H1 (cell line): Measurements from ENCODE around the gene SLC2A11. TPM values are rescaled to one million over a fixed set of nuclear protein-coding genes. Genes with fewer than 3 reads are reported as not detected.

Experiments used
- CTCF ChIA-PET: fragments of 300-600 bp; sonication (Branson Sonifier 250); formaldehyde crosslinking; loops from one replicate; lab custom pipeline; 2021; ENCODE audit not compliant: partially characterized antibody; lab: Charles Lee
- POLR2A ChIA-PET: fragments of 300-600 bp; sonication (Branson Sonifier 250); formaldehyde crosslinking; loops from one replicate; lab custom pipeline; 2021; ENCODE audit warnings: inconsistent platforms; ENCODE audit not compliant: partially characterized antibody; lab: Charles Lee
- DNase-seq, 2 experiments: peaks; one replicate each; pipeline versions ENCODE4 v3.0.0 to v3.0.0-alpha.2; 2010 to 2022; ENCODE audit warnings: low spot score in 2 of 2, low read depth in 1 of 2, mixed read lengths in 1 of 2
- FAIRE-seq: peaks from 2 replicates; lab custom pipeline; 2011; peaks lifted over from hg19 to GRCh38; lab: Jason Lieb, UNC
- H2AFZ ChIP-seq: 2 replicates; pipeline ENCODE4 v1.8.1; 2012; ENCODE audit warnings: low read length, inconsistent platforms
- H2AK5ac ChIP-seq: 2 replicates; pipeline ENCODE4 v1.6.1; 2013; ENCODE audit warnings: low read depth, low read length
- H2BK120ac ChIP-seq: replicated peaks from 2 replicates; pipeline ENCODE3; 2013; ENCODE audit warnings: low read depth, low read length, inconsistent platforms
- H2BK12ac ChIP-seq: 2 replicates; pipeline ENCODE4 v1.6.1; 2013; ENCODE audit warnings: low read depth, low read length
- H2BK15ac ChIP-seq: 2 replicates; pipeline ENCODE4 v1.6.1; 2013; ENCODE audit warnings: low read length
- H2BK20ac ChIP-seq: 2 replicates; pipeline ENCODE4 v1.6.1; 2013; ENCODE audit warnings: low read length
- H2BK5ac ChIP-seq: 2 replicates; pipeline ENCODE4 v1.6.1; 2013; ENCODE audit warnings: low read depth, low read length
- H3K14ac ChIP-seq: 2 replicates; pipeline ENCODE4 v1.6.1; 2013; ENCODE audit warnings: inconsistent platforms; ENCODE audit not compliant: insufficient read length
- H3K18ac ChIP-seq: 2 replicates; pipeline ENCODE4 v1.6.1; 2013; ENCODE audit warnings: low read length; ENCODE audit errors: extremely low read depth
- H3K23ac ChIP-seq: 2 replicates; pipeline ENCODE4 v1.6.1; 2013; ENCODE audit warnings: inconsistent platforms; ENCODE audit not compliant: insufficient read length
- H3K23me2 ChIP-seq: 2 replicates; pipeline ENCODE4 v1.6.1; 2013; ENCODE audit warnings: low read depth, low read length
- H3K27ac ChIP-seq: 2 replicates; pipeline ENCODE4 v1.6.1; 2011; ENCODE audit warnings: low read depth, low read length, inconsistent platforms
- H3K27me3 ChIP-seq, 4 experiments: replicated peaks in 1 of 4; 1 replicate in 1 of 4; 2 replicates in 3 of 4; pipeline versions ENCODE4 v1.6.1 to v1.8.1; 2011 to 2013; ENCODE audit warnings: low read length in 3 of 4, mild to moderate bottlenecking in 3 of 4, inconsistent platforms in 2 of 4, mixed read lengths in 2 of 4, moderate library complexity in 1 of 4; ENCODE audit not compliant: control insufficient read depth in 3 of 4, insufficient read depth in 3 of 4; ENCODE audit errors: extremely low read depth in 1 of 4
- H3K36me3 ChIP-seq, 4 experiments: 2 replicates each; pipeline versions ENCODE4 v1.6.1 to v1.8.1; 2011 to 2013; ENCODE audit warnings: mild to moderate bottlenecking in 4 of 4, low read length in 3 of 4, moderate library complexity in 2 of 4, control low read depth in 1 of 4, inconsistent platforms in 1 of 4; ENCODE audit not compliant: insufficient read depth in 4 of 4, control insufficient read depth in 2 of 4
- H3K4ac ChIP-seq: replicated peaks from 2 replicates; pipeline ENCODE3; 2013; ENCODE audit warnings: low read length, low read depth, mixed read lengths, inconsistent platforms; ENCODE audit not compliant: insufficient read length
- H3K4me1 ChIP-seq, 4 experiments: replicated peaks in 1 of 4; 1 replicate in 1 of 4; 2 replicates in 3 of 4; pipeline versions ENCODE4 v1.6.1 to v1.8.1; 2011 to 2013; ENCODE audit warnings: low read length in 3 of 4, inconsistent platforms in 2 of 4, mixed read lengths in 1 of 4; ENCODE audit not compliant: insufficient read depth in 4 of 4, control insufficient read depth in 3 of 4
- H3K4me2 ChIP-seq, 2 experiments: 2 replicates each; pipeline versions ENCODE4 v1.6.1 to v1.8.1; 2011 to 2013; ENCODE audit warnings: low read depth in 2 of 2, low read length in 2 of 2, control low read depth in 1 of 2, inconsistent platforms in 1 of 2, mild to moderate bottlenecking in 1 of 2; ENCODE audit not compliant: insufficient read depth in 1 of 2
- H3K4me3 ChIP-seq, 4 experiments: fragments of 200-600, 300-600 bp in 1 of 4; sonication (generic), shearing (Covaris generic), sonication (Bioruptor Twin) in 1 of 4; 2 replicates each; pipeline versions ENCODE4 v1.5.1 to v1.8.1; 2011 to 2016; ENCODE audit warnings: low read length in 4 of 4, low read depth in 3 of 4, control low read depth in 2 of 4, inconsistent platforms in 2 of 4, mild to moderate bottlenecking in 2 of 4, mixed read lengths in 1 of 4, moderate library complexity in 1 of 4; ENCODE audit not compliant: insufficient read depth in 2 of 4; ENCODE audit errors: extremely low read depth in 1 of 4
- H3K56ac ChIP-seq: replicated peaks from 2 replicates; pipeline ENCODE3; 2013; ENCODE audit warnings: low read depth, mild to moderate bottlenecking, mixed read lengths, low read length, inconsistent platforms; ENCODE audit not compliant: insufficient read length
- H3K79me1 ChIP-seq: 2 replicates; pipeline ENCODE4 v1.6.1; 2013; ENCODE audit warnings: low read depth, low read length, control low read depth
- H3K79me2 ChIP-seq, 2 experiments: 2 replicates each; pipeline versions ENCODE4 v1.6.1 to v1.8.1; 2012 to 2013; ENCODE audit warnings: low read length in 2 of 2, mild to moderate bottlenecking in 2 of 2, inconsistent platforms in 1 of 2; ENCODE audit not compliant: insufficient read depth in 2 of 2, control insufficient read depth in 1 of 2
- H3K9ac ChIP-seq, 4 experiments: replicated peaks in 1 of 4; 1 replicate in 1 of 4; 2 replicates in 3 of 4; pipeline versions ENCODE4 v1.6.1 to v1.8.1; 2011 to 2013; ENCODE audit warnings: low read depth in 3 of 4, low read length in 3 of 4, control low read depth in 2 of 4, mild to moderate bottlenecking in 2 of 4, moderate library complexity in 2 of 4, inconsistent platforms in 1 of 4; ENCODE audit errors: extremely low read depth in 1 of 4
- H3K9me3 ChIP-seq, 2 experiments: 2 replicates each; pipeline versions ENCODE4 v1.6.1 to v1.8.1; 2012 to 2013; ENCODE audit warnings: mild to moderate bottlenecking in 2 of 2, moderate library complexity in 2 of 2, control low read depth in 1 of 2, inconsistent platforms in 1 of 2, low read depth in 1 of 2, low read length in 1 of 2, mixed read lengths in 1 of 2; ENCODE audit not compliant: insufficient read depth in 2 of 2
- H4K20me1 ChIP-seq, 2 experiments: replicated peaks in 1 of 2; 2 replicates each; pipeline versions ENCODE3 to v1.8.1; 2011 to 2013; ENCODE audit warnings: inconsistent platforms in 2 of 2, low read length in 2 of 2, mild to moderate bottlenecking in 1 of 2; ENCODE audit not compliant: insufficient read depth in 2 of 2, control insufficient read depth in 1 of 2
- H4K5ac ChIP-seq: 2 replicates; pipeline ENCODE4 v1.6.1; 2013; ENCODE audit warnings: low read length, low read depth, mixed read lengths, inconsistent platforms; ENCODE audit not compliant: insufficient read length
- H4K8ac ChIP-seq: 2 replicates; pipeline ENCODE4 v1.8.0; 2013; ENCODE audit warnings: mild to moderate bottlenecking, moderate library complexity, low read length, inconsistent platforms; ENCODE audit not compliant: insufficient read depth; ENCODE audit errors: extremely low read depth
- H4K91ac ChIP-seq: replicated peaks from 2 replicates; pipeline ENCODE3; 2013; ENCODE audit warnings: low read length, mixed read lengths, inconsistent platforms; ENCODE audit not compliant: insufficient read length
- BACH1 ChIP-seq: IDR thresholded peaks from 2 replicates; pipeline ENCODE4 v1.6.1; 2012; ENCODE audit warnings: low read length, improper control_type of control experiment
- CTCF ChIP-seq, 3 experiments: IDR thresholded peaks; 1 replicate in 2 of 3; 2 replicates in 1 of 3; pipeline versions ENCODE4 v1.5.1 to v1.6.1; 2011; ENCODE audit warnings: low read length in 3 of 3, mild to moderate bottlenecking in 3 of 3, inconsistent platforms in 2 of 3, low read depth in 1 of 3, moderate library complexity in 1 of 3; ENCODE audit not compliant: insufficient read depth in 1 of 3; ENCODE audit errors: control extremely low read depth in 1 of 3
- SUZ12 ChIP-seq: fragments of 200-600 bp; sonication (generic); IDR thresholded peaks from 2 replicates; pipeline ENCODE4 v1.6.1; 2012; ENCODE audit warnings: mild to moderate bottlenecking, inconsistent platforms, low read length, moderate library complexity, mixed read lengths
- WGBS, 2 experiments: shearing (Covaris generic) in 1 of 2; methylation state at CpG; one replicate each; pipeline versions ENCODE4 v1.1.6 to v1.1.7; 2013 to 2015; ENCODE audit warnings: low lambda C conversion rate in 2 of 2, mixed read lengths in 2 of 2, inconsistent platforms in 1 of 2, low coverage in 1 of 2, missing lambda C conversion rate in 1 of 2; ENCODE audit not compliant: insufficient replicate concordance in 2 of 2, insufficient coverage in 1 of 2, insufficient read length in 1 of 2; ENCODE audit errors: extremely low coverage in 1 of 2, missing lambda C conversion rate in 1 of 2; 5-methylcytosine and 5-hydroxymethylcytosine counted together
- polyA plus RNA-seq, 7 experiments: library from polyadenylated mRNA; depleted of rRNA in 3 of 7; stranded (reverse) in 5 of 7; unstranded in 2 of 7; fragments of >200 nt in 5 of 7; fragments of 200-250 nt in 2 of 7; gene quantifications; 1 replicate in 5 of 7; 2 replicates in 1 of 7; 4 replicates in 1 of 7; pipeline versions ENCODE4 v1.2.1 to v1.2.3, GENCODE V29; 2011 to 2013; ENCODE audit warnings: missing spikeins in 2 of 7, mixed read lengths in 2 of 7
- total RNA-seq: library from RNA; stranded (reverse); fragmentation: NEBNext Ultra II Directional; extraction: Animal tissue kit (Norgen Biotek cat#: 25700); gene quantifications from 2 replicates; pipeline ENCODE4 v1.2.1, GENCODE V29; 2021

Gene SLC2A11
- total and polyA plus RNA-seq, 2 of the 8 experiments (the other 6 are each of a cell fraction or from before 2014, with no cell fraction given): 10.7 to 12.5 TPM

- no peaks in the 10 kb centered on the region for H3K36me3 ChIP-seq
- no peak overlapping the region for H3K18ac ChIP-seq
- H4K8ac ChIP-seq: no peak overlapping the region
- H4K5ac ChIP-seq: no peak overlapping the region
- no peak overlapping the region for H3K4ac ChIP-seq
- H3K23ac ChIP-seq: no peak overlapping the region
- H2BK15ac ChIP-seq: 0 out of 2 replicates have a peak overlapping the region, but pooled peaks have one; percentile 29
- no peaks in the 10 kb centered on the region for H3K23me2 ChIP-seq
- no peaks in the 10 kb centered on the region for H3K79me2 ChIP-seq
- H3K27me3 ChIP-seq: peaks cover 0 to 3% (median under 1%) of the 10 kb centered on the region in 4 experiments; a peak in 3 of 7 replicates
- no peak overlapping the region for H2AK5ac ChIP-seq
- no peak for FAIRE-seq
- no peak overlapping the region for H2BK120ac ChIP-seq
- H3K4me3 ChIP-seq: no peak overlapping the region
- TF ChIP-seq CTCF (IDR thresholded peaks at IDR 0.05; ENCODE audit: control extremely low read depth in 1 of 3, insufficient read depth in 1 of 3, low read depth in 1 of 3, low read length in 3 of 3): no peak
- TF ChIP-seq SUZ12: no peak
- TF ChIP-seq BACH1: no peak
- WGBS, 2 experiments: 80% methylated on average over 4 of the region's 4 CpGs; no CpG with 5 or more reads in 1 of the 2 experiments
- ChIA-PET CTCF (interaction anchor here (1.1 kb wide), 1 partner anchor 24 kb away, joined by 4 read pairs; no protein-coding TSS in a partner anchor), POLR2A (interaction anchor here (1.2 kb wide), 1 partner anchor 8 kb away, joined by 4 read pairs; no protein-coding TSS in a partner anchor)
- no peaks in the 10 kb centered on the region for H3K79me1 ChIP-seq
- no peaks in the 10 kb centered on the region for H3K9me3 ChIP-seq
- H4K20me1 ChIP-seq: no peaks in the 10 kb centered on the region
- peaks cover 2 to 12% (median 8%) of the 10 kb centered on the region in 4 experiments for H3K4me1 ChIP-seq
- H3K14ac ChIP-seq: no peak overlapping the region
- no peak overlapping the region for H3K27ac ChIP-seq
- no peak overlapping the region for H2BK20ac ChIP-seq
- no peak for DNase-seq
- H3K9ac ChIP-seq: no peak overlapping the region
- no peak overlapping the region for H2BK5ac ChIP-seq
- H4K91ac ChIP-seq: no peak overlapping the region
- no peak overlapping the region; the same call in 1 of the 2 replicates for H2BK12ac ChIP-seq
- H3K56ac ChIP-seq: no peak overlapping the region
- no peak overlapping the region for H3K4me2 ChIP-seq
- H2AFZ ChIP-seq: no peak overlapping the region
Observed at GRCh38 chr22:23906641-23907040, 49.0 kb downstream of the SLC2A11 start.
